Trophoblast cell (in vitro differentiated cells and primary cell): ENCODE data around the gene DHDH.
A peak's percentile ranks its signal among the peaks of the same experiment; 100 is the strongest.

Source experiments
- DNase-seq, 2 donors: peaks; one replicate each; pipeline ENCODE4 v3.0.0-alpha.2; 2016
- H2AFZ ChIP-seq: 2 replicates; pipeline ENCODE4 v1.6.1; 2013; ENCODE audit warnings: low read length, moderate library complexity, mild to moderate bottlenecking; ENCODE audit not compliant: insufficient read depth, poor library complexity
- H2AK5ac ChIP-seq: 2 replicates; pipeline ENCODE4 v1.6.1; 2013; ENCODE audit warnings: mild to moderate bottlenecking, low read length
- H2BK120ac ChIP-seq: 2 replicates; pipeline ENCODE4 v1.6.1; 2013; ENCODE audit warnings: low read length, mild to moderate bottlenecking, moderate library complexity; ENCODE audit not compliant: insufficient read depth, poor library complexity
- H2BK12ac ChIP-seq: 2 replicates; pipeline ENCODE4 v1.6.1; 2013; ENCODE audit warnings: mild to moderate bottlenecking, low read length, moderate library complexity
- H2BK5ac ChIP-seq: 2 replicates; pipeline ENCODE4 v1.6.1; 2013; ENCODE audit warnings: low read length, low read depth, moderate library complexity, mild to moderate bottlenecking; ENCODE audit not compliant: poor library complexity
- H3K14ac ChIP-seq: 2 replicates; pipeline ENCODE4 v1.6.1; 2013; ENCODE audit warnings: mild to moderate bottlenecking, low read length
- H3K18ac ChIP-seq: 2 replicates; pipeline ENCODE4 v1.6.1; 2013; ENCODE audit warnings: mild to moderate bottlenecking, low read length
- H3K23ac ChIP-seq: 2 replicates; pipeline ENCODE4 v1.6.1; 2013; ENCODE audit warnings: low read length
- H3K27ac ChIP-seq: 2 replicates; pipeline ENCODE4 v1.5.1; 2013; ENCODE audit warnings: low read depth, mild to moderate bottlenecking, inconsistent platforms, low read length, moderate library complexity
- H3K27me3 ChIP-seq: 2 replicates; pipeline ENCODE4 v1.6.1; 2013; ENCODE audit warnings: inconsistent platforms, mild to moderate bottlenecking, low read length, moderate library complexity; ENCODE audit not compliant: insufficient read depth
- H3K36me3 ChIP-seq, 2 experiments: 1 replicate in 1 of 2; 2 replicates in 1 of 2; pipeline ENCODE4 v1.6.1; 2013; ENCODE audit warnings: low read length in 2 of 2, mild to moderate bottlenecking in 2 of 2, moderate library complexity in 1 of 2; ENCODE audit not compliant: insufficient read depth in 2 of 2, control insufficient read depth in 1 of 2
- H3K4ac ChIP-seq: 2 replicates; pipeline ENCODE4 v1.6.1; 2013; ENCODE audit warnings: low read depth, mild to moderate bottlenecking, low read length, moderate library complexity
- H3K4me1 ChIP-seq, 2 experiments: 1 replicate in 1 of 2; 2 replicates in 1 of 2; pipeline ENCODE4 v1.6.1; 2013; ENCODE audit warnings: low read length in 2 of 2, mild to moderate bottlenecking in 2 of 2, moderate library complexity in 1 of 2; ENCODE audit not compliant: insufficient read depth in 2 of 2, control insufficient read depth in 1 of 2
- H3K4me2 ChIP-seq: 2 replicates; pipeline ENCODE4 v1.6.1; 2013; ENCODE audit warnings: inconsistent platforms, mild to moderate bottlenecking, low read length, moderate library complexity
- H3K4me3 ChIP-seq: 2 replicates; pipeline ENCODE4 v1.5.1; 2013; ENCODE audit warnings: mild to moderate bottlenecking, low read depth, low read length, inconsistent platforms
- H3K79me1 ChIP-seq: one replicate; pipeline ENCODE4 v1.6.1; 2013; ENCODE audit warnings: low read length
- H3K79me2 ChIP-seq: 2 replicates; pipeline ENCODE4 v1.6.1; 2013; ENCODE audit warnings: low read length, mild to moderate bottlenecking; ENCODE audit not compliant: control insufficient read depth, insufficient read depth, poor library complexity
- H3K9ac ChIP-seq: 2 replicates; pipeline ENCODE4 v1.6.1; 2013; ENCODE audit warnings: mild to moderate bottlenecking, low read length
- H3K9me3 ChIP-seq: 2 replicates; pipeline ENCODE4 v1.6.1; 2013; ENCODE audit warnings: low read depth, mild to moderate bottlenecking, control low read depth, inconsistent platforms, low read length; ENCODE audit not compliant: insufficient read depth
- H4K12ac ChIP-seq: 2 replicates; pipeline ENCODE4 v1.6.1; 2013; ENCODE audit warnings: low read depth, mild to moderate bottlenecking, low read length, moderate library complexity
- H4K8ac ChIP-seq: 2 replicates; pipeline ENCODE4 v1.6.1; 2013; ENCODE audit warnings: low read depth, mild to moderate bottlenecking, low read length, moderate library complexity
- H4K91ac ChIP-seq: one replicate; pipeline ENCODE4 v1.6.1; 2013; ENCODE audit warnings: low read depth, mild to moderate bottlenecking, low read length, moderate library complexity
- WGBS: extraction: QIAGEN DNeasy Blood & Tissue Kit; methylation state at CpG from one replicate; pipeline ENCODE4 v1.1.7; 2013; ENCODE audit warnings: missing lambda C conversion rate; ENCODE audit not compliant: insufficient read length, insufficient coverage; ENCODE audit errors: extremely low coverage; 5-methylcytosine and 5-hydroxymethylcytosine counted together

Gene DHDH

GRCh38 chr19:48962849-48963165 lies 29.3 kb downstream of the DHDH start:
- Histone ChIP-seq H3K9me3 (no peaks in the 10 kb centered on the region), H3K79me1 (peaks cover 31% of the 10 kb centered on the region), H2BK12ac (peak overlapping the region; percentile 42), H3K27me3 (no peaks in the 10 kb centered on the region), H4K8ac (peak overlapping the region; percentile 7), H3K36me3 (peaks cover 15 to 26% of the 10 kb centered on the region in 2 experiments), H3K79me2 (peaks cover 16% of the 10 kb centered on the region), H3K14ac (peak overlapping the region; percentile 29), H3K27ac (peak overlapping the region; percentile 97), H3K4me2 (no peak overlapping the region), H3K4ac (peak overlapping the region; percentile 30), H3K9ac (no peak overlapping the region), H2BK5ac (peak overlapping the region; percentile 74), H2AFZ (no peak overlapping the region), H3K4me1 (peaks cover 25 to 29% of the 10 kb centered on the region in 2 experiments), H3K23ac (no peak overlapping the region), H4K12ac (peak overlapping the region; percentile 43), H3K4me3 (no peak overlapping the region), H2BK120ac (peak overlapping the region; percentile 2), H2AK5ac (peak overlapping the region; percentile 12), H4K91ac (peak overlapping the region; percentile 99), H3K18ac (peak overlapping the region; percentile 61)
- WGBS = no CpG with 5 or more reads among the region's 7 CpGs
- DNase-seq = no peak

GRCh38 chr19:48963371-48964204 lies 30.1 kb downstream of the DHDH start:
- Histone ChIP-seq H3K18ac (peak overlapping the region; percentile 96), H2BK5ac (peak overlapping the region; percentile 78), H3K14ac (peak overlapping the region; percentile 96), H2AK5ac (peak overlapping the region; percentile 93), H2BK12ac (peak overlapping the region; percentile 91), H3K27ac (peak overlapping the region; percentile 97), H3K36me3 (peaks cover 16 to 24% of the 10 kb centered on the region in 2 experiments), H3K4me1 (peaks cover 25 to 29% of the 10 kb centered on the region in 2 experiments), H3K79me2 (peaks cover 16% of the 10 kb centered on the region), H3K79me1 (peaks cover 31% of the 10 kb centered on the region), H3K9me3 (no peaks in the 10 kb centered on the region), H3K27me3 (no peaks in the 10 kb centered on the region), H4K12ac (peak overlapping the region; percentile 84), H3K4ac (peak overlapping the region; percentile 91), H4K8ac (peak overlapping the region; percentile 88), H2BK120ac (peak overlapping the region; percentile 97), H3K9ac (peak overlapping the region; percentile 20), H3K4me2 (peak overlapping the region; percentile 48), H2AFZ (peak overlapping the region; percentile 71), H3K4me3 (no peak overlapping the region), H4K91ac (peak overlapping the region; percentile 99), H3K23ac (no peak overlapping the region)
- DNase-seq = no peak
- WGBS = no CpG with 5 or more reads among the region's 28 CpGs

GRCh38 chr19:48964205-48965039 lies 30.9 kb downstream of the DHDH start:
- WGBS = no CpG with 5 or more reads among the region's 19 CpGs
- peak overlapping the region; percentile 93 for H2AK5ac ChIP-seq
- peak overlapping the region; percentile 48 for H3K4me2 ChIP-seq
- H4K12ac ChIP-seq = peak overlapping the region; percentile 84
- no peak overlapping the region for H3K23ac ChIP-seq
- peak overlapping the region; percentile 78 for H2BK5ac ChIP-seq
- peak overlapping the region; percentile 71 for H2AFZ ChIP-seq
- peak overlapping the region; percentile 95 for H3K18ac ChIP-seq
- H3K4ac ChIP-seq = peak overlapping the region; percentile 91
- no peaks in the 10 kb centered on the region for H3K9me3 ChIP-seq
- H3K14ac ChIP-seq = peak overlapping the region; percentile 96
- H3K36me3 ChIP-seq = peaks cover 24 to 31% of the 10 kb centered on the region in 2 experiments
- H3K27ac ChIP-seq = peak overlapping the region; percentile 97
- peaks cover 16% of the 10 kb centered on the region for H3K79me2 ChIP-seq
- H2BK12ac ChIP-seq = peak overlapping the region; percentile 67
- peaks cover 31% of the 10 kb centered on the region for H3K79me1 ChIP-seq
- H4K8ac ChIP-seq = peak overlapping the region; percentile 88
- H3K4me1 ChIP-seq = peaks cover 25 to 29% of the 10 kb centered on the region in 2 experiments
- peak overlapping the region; percentile 99 for H4K91ac ChIP-seq
- H2BK120ac ChIP-seq = peak overlapping the region; percentile 97
- peak in 1 of 2 donors; percentile 39 for DNase-seq
- no peak overlapping the region for H3K4me3 ChIP-seq
- H3K27me3 ChIP-seq = no peaks in the 10 kb centered on the region
- peak overlapping the region; percentile 20 for H3K9ac ChIP-seq

GRCh38 chr19:48965040-48965805 lies 31.7 kb downstream of the DHDH start, which contains the start of gene FTL:
FTL (plus strand) TSS chr19:48965309; CDS start chr19:48965508, 199 bp downstream.
- H2BK12ac ChIP-seq = peak within 1 kb of the TSS; percentile 67
- peaks cover 16% of the 10 kb centered on the region for H3K79me2 ChIP-seq
- no peaks in the 10 kb centered on the region for H3K9me3 ChIP-seq
- peak within 1 kb of the TSS; percentile 95 for H3K18ac ChIP-seq
- peak within 1 kb of the TSS; percentile 99 for H4K91ac ChIP-seq
- peak within 1 kb of the TSS; percentile 53 for H2AK5ac ChIP-seq
- H2BK120ac ChIP-seq = peak within 1 kb of the TSS; percentile 97
- peak within 1 kb of the TSS; percentile 82 for H3K4me2 ChIP-seq
- H3K36me3 ChIP-seq = peaks cover 31 to 39% of the 10 kb centered on the region in 2 experiments
- H3K4me3 ChIP-seq = peak within 1 kb of the TSS; percentile 89
- peaks cover 25 to 29% of the 10 kb centered on the region in 2 experiments for H3K4me1 ChIP-seq
- H3K4ac ChIP-seq = peak within 1 kb of the TSS; percentile 91
- H3K14ac ChIP-seq = peak within 1 kb of the TSS; percentile 96
- peaks cover 31% of the 10 kb centered on the region for H3K79me1 ChIP-seq
- WGBS = no CpG with 5 or more reads among the region's 52 CpGs
- peak within 1 kb of the TSS; percentile 71 for H2AFZ ChIP-seq
- no peaks in the 10 kb centered on the region for H3K27me3 ChIP-seq
- H3K27ac ChIP-seq = peak within 1 kb of the TSS; percentile 97
- H4K8ac ChIP-seq = peak within 1 kb of the TSS; percentile 88
- peak within 1 kb of the TSS; percentile 66 for H3K9ac ChIP-seq
- peak within 1 kb of the TSS; percentile 78 for H2BK5ac ChIP-seq
- peak; percentile 92 to 93 for DNase-seq
- no peak within 1 kb of the TSS for H3K23ac ChIP-seq
- peak within 1 kb of the TSS; percentile 22 for H4K12ac ChIP-seq
